ENCODE data around the gene ZNF888. TPM values are rescaled to one million over a fixed set of nuclear protein-coding genes. Genes with fewer than 3 reads are reported as not detected.
"Not testable (repeated sequence)": the region's sequence is repeated elsewhere in the genome, so short reads cannot be mapped to it uniquely, and the experiment has no call there.

ZNF888 gene
- total and polyA plus RNA-seq, 11 donors = 0.80 to 3.2 (median 1.3) TPM

GRCh38 chr19:52917531-52917930, 5.7 kb downstream of the ZNF888 start:
- no peak for ATAC-seq
- intact Hi-C loops (cut with DNase I) = no loop called here

GRCh38 chr19:52910648-52911047, 12.6 kb downstream of the ZNF888 start:
- Histone ChIP-seq H3K27ac (no peak overlapping the region), H3K36me3 (peaks cover 0 to 56% (median 26%) of the 10 kb centered on the region in 9 donors), H3K27me3 (no peaks in the 10 kb centered on the region), H3K9me3 (peaks cover 0 to 23% (median 0%) of the 10 kb centered on the region in 12 donors), H3K4me1 (no peaks in the 10 kb centered on the region), H3K4me3 (no peak overlapping the region)
- WGBS, 4 donors = 98 to 100% (median 100%) methylated on average over 1 of the region's 1 CpG
- DNase-seq = no peak
- TF ChIP-seq POLR2A (IDR thresholded peaks at IDR 0.05) = no peak
- no peak for TF ChIP-seq CTCF (IDR thresholded peaks at IDR 0.05)
- intact Hi-C loops (cut with DNase I) = no loop called here
- no peak for ATAC-seq

More at GRCh38 chr19:52917531-52917930, 5.7 kb downstream of the ZNF888 start:
- H3K36me3 ChIP-seq = peaks cover 0 to 41% (median 17%) of the 10 kb centered on the region in 9 donors
- TF ChIP-seq POLR2A (IDR thresholded peaks at IDR 0.05) (no peak), CTCF (IDR thresholded peaks at IDR 0.05) (no peak)
- 97 to 99% (median 97%) methylated on average over 5 of the region's 5 CpGs for WGBS, 4 donors
- no peak overlapping the region for H3K4me3 ChIP-seq
- no peaks in the 10 kb centered on the region for H3K9me3 ChIP-seq
- H3K27ac ChIP-seq = no peak overlapping the region
- H3K27me3 ChIP-seq = no peaks in the 10 kb centered on the region
- H3K4me1 ChIP-seq = peaks cover 0 to 5% (median 1%) of the 10 kb centered on the region in 12 donors
- no peak for DNase-seq

- DNase-seq; H3K27me3 ChIP-seq; H3K4me3 ChIP-seq; H3K4me1 ChIP-seq; H3K27ac ChIP-seq; intact Hi-C loops (cut with DNase I); ATAC-seq: not testable (repeated sequence)
- peaks cover 0 to 23% (median 0%) of the 10 kb centered on the region in 12 donors for H3K9me3 ChIP-seq
- WGBS, 4 donors = 89 to 94% (median 91%) methylated on average over 16 of the region's 16 CpGs
- H3K36me3 ChIP-seq = peaks cover 0 to 24% (median 17%) of the 10 kb centered on the region in 9 donors
These were observed 19.0 kb downstream of the ZNF888 start for GRCh38 chr19:52904052-52904780.

GRCh38 chr19:52901842-52902241, 21.4 kb downstream of the ZNF888 start:
- DNase-seq = no peak
- intact Hi-C loops (cut with DNase I) = no loop called here
- peaks cover 0 to 9% (median 4%) of the 10 kb centered on the region in 12 donors for H3K4me1 ChIP-seq
- peaks cover 0 to 12% (median 0%) of the 10 kb centered on the region in 12 donors for H3K9me3 ChIP-seq
- H3K36me3 ChIP-seq = peaks cover 0 to 10% (median 3%) of the 10 kb centered on the region in 9 donors
- no peak overlapping the region for H3K27ac ChIP-seq
- no peak overlapping the region for H3K4me3 ChIP-seq
- WGBS, 4 donors = 67 to 85% (median 79%) methylated on average over 3 of the region's 3 CpGs
- no peak for ATAC-seq
- TF ChIP-seq CTCF (IDR thresholded peaks at IDR 0.05) = no peak
- no peak for TF ChIP-seq POLR2A (IDR thresholded peaks at IDR 0.05)
- H3K27me3 ChIP-seq = no peaks in the 10 kb centered on the region

- 94 to 97% (median 96%) methylated on average over 10 of the region's 10 CpGs for WGBS, 4 donors
- intact Hi-C loops (cut with DNase I) = loop anchor here in 2 of 10 donors (5.0 kb wide), 1 partner anchor 41 kb away; the partner anchor contains the start of gene ZNF468 (in 2 of the 2)
- peak overlapping the region in 1 of 12 donors; percentile 88 for H3K27ac ChIP-seq
These were observed 24.6 kb downstream of the ZNF888 start for GRCh38 chr19:52898596-52898995.

More at GRCh38 chr19:52898596-52898995, 24.6 kb downstream of the ZNF888 start:
- peaks cover 0 to 20% (median 11%) of the 10 kb centered on the region in 12 donors for H3K4me1 ChIP-seq
- not testable (repeated sequence) for DNase-seq, H3K9me3 ChIP-seq, ATAC-seq, H3K27me3 ChIP-seq, H3K4me3 ChIP-seq
- peaks cover 0 to 15% (median 5%) of the 10 kb centered on the region in 9 donors for H3K36me3 ChIP-seq

Data from heart left ventricle (tissue), 16 donors.